ENCODE data around the gene HSPG2.
A peak's percentile ranks its signal among the peaks of the same experiment; 100 is the strongest.
"Not testable (repeated sequence)": the region's sequence is repeated elsewhere in the genome, so short reads cannot be mapped to it uniquely, and the experiment has no call there.

Gene HSPG2

GRCh38 chr1:21911205-21912001 lies 25.7 kb downstream of the HSPG2 start:
- peak in 1 of 3 donors; percentile 34 for DNase-seq

DNA sequence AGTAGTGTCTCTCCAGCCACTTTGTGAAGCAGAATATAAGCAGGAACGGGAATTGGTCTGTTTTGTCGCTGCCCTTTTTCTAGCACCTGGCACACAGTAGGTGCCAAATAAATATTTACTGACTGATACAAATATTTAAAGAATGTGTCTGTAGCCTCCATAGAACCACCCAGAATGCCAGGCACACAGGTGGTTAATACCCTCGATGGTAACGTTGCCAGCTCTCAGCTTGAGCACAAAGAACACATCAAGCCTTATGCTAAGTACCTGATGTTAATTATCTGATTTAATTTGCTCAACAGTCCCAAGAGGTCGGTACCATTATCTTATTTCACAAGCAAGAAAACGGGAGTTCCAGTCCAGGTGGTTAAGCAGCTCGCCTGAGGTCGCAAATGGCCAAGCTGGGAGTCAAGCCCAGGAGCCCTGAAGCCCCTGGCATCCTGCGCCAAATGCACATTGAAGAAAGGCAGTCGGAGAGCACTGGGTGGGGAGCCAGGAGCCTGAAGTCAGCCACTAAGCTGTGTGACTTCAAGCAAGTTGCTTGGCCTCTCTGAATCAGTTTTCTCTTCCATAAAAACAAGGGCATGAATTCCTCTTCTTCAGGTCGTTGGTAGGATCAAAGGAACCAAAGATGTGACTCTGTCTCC lies 26.4 kb downstream of the HSPG2 start:
- DNase-seq = no peak

- DNase-seq = peak; percentile 63 to 69 (median 63)
These were observed 27.2 kb downstream of the HSPG2 start for GRCh38 chr1:21909787-21910503.

GRCh38 chr1:21909286-21909759 lies 27.8 kb downstream of the HSPG2 start:
- DNase-seq = no peak

DNA sequence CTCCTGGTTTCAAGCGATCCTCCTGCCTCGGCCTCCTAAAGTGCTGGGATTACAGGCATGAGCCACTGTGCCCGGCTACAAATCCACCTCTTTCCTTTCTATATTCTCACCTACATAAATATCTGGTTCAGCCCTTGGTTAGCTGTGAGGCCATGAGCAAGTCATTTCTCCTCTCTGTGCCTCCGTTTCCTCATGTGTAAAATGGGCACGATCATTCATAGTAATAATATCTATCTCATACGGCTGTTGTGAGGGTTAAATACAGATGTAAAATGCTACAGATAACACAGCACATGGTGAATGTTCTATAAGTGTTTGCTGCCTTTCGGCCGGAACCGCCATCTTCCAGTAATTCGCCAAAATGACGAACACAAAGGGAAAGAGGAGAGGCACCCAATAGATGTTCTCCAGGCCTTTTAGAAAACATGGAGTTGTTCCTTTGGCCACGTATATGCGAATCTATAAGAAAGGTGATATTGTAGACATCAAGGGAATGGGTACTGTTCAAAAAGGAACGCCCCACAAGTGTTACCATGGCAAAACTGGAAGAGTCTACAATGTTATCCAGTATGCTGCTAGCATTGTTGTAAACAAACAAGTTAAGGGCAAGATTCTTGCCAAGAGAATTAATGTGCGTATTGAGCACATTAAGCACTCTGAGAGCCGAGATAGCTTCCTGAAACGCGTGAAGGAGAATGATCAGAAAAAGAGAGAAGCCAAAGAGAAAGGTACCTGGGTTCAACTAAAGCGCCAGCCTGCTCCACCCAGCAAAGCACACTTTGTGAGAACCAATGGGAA lies 29.2 kb downstream of the HSPG2 start:
- DNase-seq = not testable (repeated sequence)

GRCh38 chr1:21907079-21907418 lies 30.1 kb downstream of the HSPG2 start:
- no peak for DNase-seq

- peak; percentile 40 to 53 (median 50) for DNase-seq
These were observed 30.7 kb downstream of the HSPG2 start for GRCh38 chr1:21906173-21907078.

DNA sequence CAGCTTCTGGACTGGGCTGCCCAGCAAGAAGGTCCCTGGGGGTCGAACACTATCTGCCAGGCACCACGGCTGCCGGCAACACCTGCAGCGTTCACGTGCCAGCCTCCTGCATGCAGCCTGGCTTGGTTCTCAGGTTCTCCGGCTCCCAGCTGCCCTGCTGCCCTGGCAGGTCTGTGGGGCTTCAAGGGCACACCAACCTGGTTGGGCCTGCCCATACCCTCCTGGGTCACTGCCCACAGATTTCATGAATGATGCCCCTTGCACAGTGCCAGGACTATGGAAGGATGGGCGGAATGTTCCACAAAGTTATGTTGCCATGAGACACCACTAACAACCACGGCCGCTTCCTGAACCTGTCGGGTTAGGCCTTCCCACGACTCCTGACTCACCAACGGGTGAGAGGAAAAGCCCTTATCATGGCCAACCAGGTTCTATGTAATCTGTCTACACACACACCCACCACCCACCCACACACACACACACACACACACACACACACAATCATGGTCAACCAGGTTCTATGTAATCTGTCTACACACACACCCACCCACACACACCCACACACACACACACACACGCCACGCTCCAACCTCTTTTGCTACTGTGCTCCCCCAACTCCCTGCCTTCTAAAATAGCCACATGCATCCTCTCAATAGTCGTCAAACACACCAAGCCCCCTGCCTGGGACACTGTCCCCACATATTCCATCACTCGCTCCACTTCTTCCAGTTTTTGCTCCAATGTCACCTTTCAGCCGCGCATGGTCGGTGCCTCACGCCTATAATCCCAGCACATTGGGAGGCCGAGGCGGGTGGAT lies 32.2 kb downstream of the HSPG2 start:
- DNase-seq = peak; percentile 55 to 61 (median 56)

DNA sequence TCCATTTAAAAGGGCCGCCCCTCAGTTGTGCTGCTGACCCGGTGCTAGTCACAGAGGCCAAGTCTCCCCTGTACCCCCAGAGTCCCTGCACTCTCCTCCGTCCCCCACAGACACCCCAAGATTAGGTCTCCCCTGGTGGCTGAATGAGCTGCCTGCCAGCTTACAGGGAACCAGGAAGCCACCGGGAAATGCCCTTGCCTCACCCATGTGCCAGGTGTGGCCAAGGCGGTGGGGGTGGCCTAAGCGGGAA lies 32.7 kb downstream of the HSPG2 start:
- DNase-seq = no peak

GRCh38 chr1:21903638-21904453 lies 33.3 kb downstream of the HSPG2 start:
- DNase-seq = no peak

GRCh38 chr1:21902026-21903012 lies 34.8 kb downstream of the HSPG2 start:
- no peak for DNase-seq

GRCh38 chr1:21901473-21901847 lies 35.6 kb downstream of the HSPG2 start:
- no peak for DNase-seq

DNA sequence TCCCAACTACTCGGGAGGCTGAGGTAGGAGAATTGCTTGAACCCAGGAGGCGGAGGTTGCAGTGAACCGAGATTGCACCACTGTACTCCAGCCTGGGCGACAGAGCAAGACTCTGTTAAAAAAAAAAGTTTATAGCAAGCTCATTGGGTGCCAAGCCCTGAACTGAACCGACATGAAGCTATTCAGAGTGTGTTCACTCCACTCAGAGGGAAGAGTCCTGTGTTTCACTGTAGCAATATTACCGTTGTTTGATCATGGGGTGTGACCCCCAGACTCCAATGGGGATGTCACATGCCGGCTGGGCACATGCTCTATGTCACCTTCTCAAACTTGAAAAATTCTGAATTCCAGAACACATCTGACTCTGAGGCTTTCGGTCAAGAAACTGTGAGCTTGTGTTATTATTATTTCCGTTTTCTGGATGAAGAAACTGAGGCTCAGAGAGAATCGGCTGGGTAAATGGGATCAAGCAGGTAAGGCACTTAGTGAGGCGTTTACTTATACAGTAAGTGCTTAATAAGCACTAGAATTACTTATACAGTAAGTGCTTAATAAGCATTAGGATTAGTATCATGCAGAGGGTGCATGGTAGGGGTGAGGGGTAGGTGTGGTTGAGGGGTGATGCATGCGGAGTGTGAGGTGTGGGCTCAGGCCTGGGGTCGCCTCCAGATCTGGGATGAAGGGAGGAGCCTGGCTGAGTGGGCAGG lies 36.2 kb downstream of the HSPG2 start:
- no peak for DNase-seq

- DNase-seq = peak; percentile 30 to 52 (median 43)
These were observed 37.1 kb downstream of the HSPG2 start for GRCh38 chr1:21899987-21900386.

DNA sequence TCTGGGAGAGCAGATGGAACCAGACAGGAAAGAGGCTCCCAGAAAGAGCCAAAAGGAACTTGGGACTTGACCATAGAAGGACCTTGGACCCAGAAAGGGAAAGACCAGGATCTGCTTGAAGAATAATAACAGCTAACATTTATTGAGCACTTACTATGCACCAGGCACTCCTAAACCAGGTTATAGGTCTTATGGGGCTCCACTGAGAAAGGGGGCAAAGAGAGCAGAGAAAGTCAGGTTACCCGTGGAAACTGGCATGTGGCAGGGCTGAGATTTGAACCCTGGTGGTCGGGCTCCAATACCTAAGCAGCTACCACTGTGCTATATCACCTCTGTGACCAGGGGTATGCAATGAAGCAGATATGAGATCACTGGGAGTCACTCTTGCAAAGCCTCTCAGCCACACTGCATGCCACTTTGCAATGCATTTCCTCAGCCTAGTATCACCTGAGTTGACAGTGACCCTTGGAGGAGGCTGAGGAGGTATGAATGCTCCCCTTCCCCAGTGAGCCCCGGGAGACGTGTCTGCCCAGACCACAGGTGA lies 37.8 kb downstream of the HSPG2 start:
- DNase-seq = no peak

DNA sequence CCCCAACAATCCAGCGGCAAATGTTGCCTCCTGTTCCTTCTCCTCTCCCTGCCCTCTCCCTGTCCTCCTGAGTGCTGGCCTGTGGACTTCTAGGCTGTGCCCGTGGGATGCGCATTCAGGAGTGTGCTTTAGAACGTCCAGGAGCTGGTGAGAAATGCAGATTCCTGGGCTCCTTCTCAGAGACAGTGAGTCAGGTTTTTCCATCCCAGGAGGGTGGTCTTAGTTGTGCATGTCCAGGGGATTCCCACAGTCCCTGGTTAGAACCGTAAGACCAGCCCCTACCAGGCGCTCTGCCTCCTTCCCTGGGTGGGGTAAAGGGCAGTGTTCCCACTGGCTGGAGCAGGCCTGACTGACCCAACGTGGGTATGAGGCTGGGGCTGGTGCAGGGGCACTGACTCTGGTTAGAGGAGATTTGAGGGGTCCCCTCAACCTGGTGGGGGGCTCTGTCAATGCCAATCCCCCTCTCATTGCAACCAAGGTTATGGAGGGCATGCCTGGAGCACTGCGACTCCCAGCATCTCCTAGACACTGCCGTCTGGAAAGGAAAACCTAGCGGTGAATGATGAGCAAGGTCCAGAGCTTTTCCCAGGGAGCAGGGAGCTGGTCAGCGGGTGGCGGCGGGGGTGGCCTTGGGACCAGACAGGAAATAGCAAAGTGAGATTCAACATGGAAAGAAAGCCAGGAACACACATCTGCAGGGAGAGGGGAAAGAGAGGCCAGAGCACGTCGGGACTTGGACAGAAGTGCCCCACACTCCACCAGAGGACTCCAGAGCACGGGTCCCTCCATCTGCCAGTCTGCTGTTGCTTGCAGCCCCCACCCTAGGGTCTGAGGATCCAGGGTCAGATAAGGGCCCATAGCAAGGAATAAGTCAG lies 38.5 kb downstream of the HSPG2 start:
- no peak for DNase-seq

DNA sequence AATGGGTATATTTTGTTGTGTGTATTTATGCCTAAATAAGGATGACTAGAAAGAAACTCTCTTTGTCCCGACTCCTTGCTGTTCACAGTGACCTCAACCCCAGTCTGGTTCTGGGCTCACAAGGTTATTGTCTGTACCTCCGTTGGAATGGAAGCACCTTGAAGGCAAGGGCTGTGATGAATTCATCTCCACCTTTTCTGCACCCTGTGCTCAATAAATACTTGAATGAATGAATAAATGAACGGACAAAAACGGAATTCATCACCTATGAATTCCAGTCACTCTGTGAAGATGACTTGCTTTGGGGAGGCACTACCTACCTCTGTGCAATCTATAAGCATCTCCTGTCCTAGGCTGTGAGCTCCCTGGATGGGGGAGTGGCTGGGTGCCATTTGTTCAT lies 39.3 kb downstream of the HSPG2 start:
- no peak for DNase-seq
